ENCODE measurements around the gene ZDHHC17.

- TF ChIP-seq POLR2AphosphoS5 (IDR thresholded peaks at IDR 0.05; ENCODE audit: borderline replicate concordance, low read depth, low read length) = no peak
- no peak for TF ChIP-seq FOXP2 (optimal IDR thresholded peaks at IDR 0.05; ENCODE audit: control extremely low read depth, extremely low read length, insufficient read depth)
Measured at GRCh38 chr12:76895796-76896195, 131.9 kb downstream of the ZDHHC17 start.
